Measurements from ENCODE around the gene NFIX. TPM values are rescaled to one million over a fixed set of nuclear protein-coding genes. Genes with fewer than 3 reads are reported as not detected.

The NFIX gene
- total and polyA plus RNA-seq, 2 donors (not counting 1 experiment from before 2014, with no cell fraction given): 35.7 to 74.8 TPM

DNA sequence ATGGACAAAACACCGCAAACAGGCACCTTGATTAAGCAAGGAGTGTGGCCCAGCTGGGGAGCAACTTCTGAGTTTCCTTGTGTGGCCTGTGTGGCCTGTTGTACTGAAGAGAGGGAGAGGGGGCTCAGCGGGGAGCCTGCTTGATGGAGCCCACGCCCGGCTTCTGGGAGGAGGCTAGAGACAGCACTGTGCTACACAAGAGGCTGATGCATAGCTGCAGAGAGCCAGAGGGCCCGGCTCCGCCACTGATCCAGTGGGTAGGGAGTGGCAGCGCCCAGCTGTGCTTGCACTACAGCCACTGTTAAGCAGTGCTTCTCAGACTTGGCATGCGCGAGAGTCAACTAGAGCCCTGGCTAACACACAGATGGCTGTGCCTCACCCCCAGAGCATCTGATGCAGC is 88.4 kb downstream of the NFIX start:
- Histone ChIP-seq H3K9ac (ENCODE audit: insufficient read depth, low read length) (no peak overlapping the region), H3K4me3 (replicated peaks in 1 of 4; ENCODE audit: control extremely low read depth in 1 of 4, insufficient read depth in 1 of 4, low read depth in 3 of 4, low read length in 4 of 4) (no peak overlapping the region), H3K27ac (ENCODE audit: insufficient read depth, low read length) (no peak overlapping the region), H3K4me2 (ENCODE audit: extremely low read depth, insufficient read depth, low read length) (no peak overlapping the region), H3K27me3 (ENCODE audit: control insufficient read depth, insufficient read depth, low read length) (no peaks in the 10 kb centered on the region), H3K9me3 (ENCODE audit: control insufficient read depth, insufficient read depth, low read depth, low read length) (no peaks in the 10 kb centered on the region), H4K20me1 (ENCODE audit: control insufficient read depth, extremely low read depth, insufficient read depth, low read length) (no peaks in the 10 kb centered on the region), H3K4me1 (ENCODE audit: control insufficient read depth, extremely low read depth, insufficient read depth, low read length) (peaks cover 18% of the 10 kb centered on the region), H3K36me3 (ENCODE audit: control insufficient read depth, insufficient read depth, low read length) (peaks cover 24% of the 10 kb centered on the region), H3K79me2 (ENCODE audit: control insufficient read depth, insufficient read depth, low read length) (peaks cover 4% of the 10 kb centered on the region), H2AFZ (ENCODE audit: low read length) (no peak overlapping the region)
- no peak for DNase-seq (ENCODE audit: low read depth in 2 of 2)
- no peak for TF ChIP-seq EZH2 (IDR thresholded peaks at IDR 0.05; ENCODE audit: low read length, missing control alignments)
- TF ChIP-seq, protein P1, sequence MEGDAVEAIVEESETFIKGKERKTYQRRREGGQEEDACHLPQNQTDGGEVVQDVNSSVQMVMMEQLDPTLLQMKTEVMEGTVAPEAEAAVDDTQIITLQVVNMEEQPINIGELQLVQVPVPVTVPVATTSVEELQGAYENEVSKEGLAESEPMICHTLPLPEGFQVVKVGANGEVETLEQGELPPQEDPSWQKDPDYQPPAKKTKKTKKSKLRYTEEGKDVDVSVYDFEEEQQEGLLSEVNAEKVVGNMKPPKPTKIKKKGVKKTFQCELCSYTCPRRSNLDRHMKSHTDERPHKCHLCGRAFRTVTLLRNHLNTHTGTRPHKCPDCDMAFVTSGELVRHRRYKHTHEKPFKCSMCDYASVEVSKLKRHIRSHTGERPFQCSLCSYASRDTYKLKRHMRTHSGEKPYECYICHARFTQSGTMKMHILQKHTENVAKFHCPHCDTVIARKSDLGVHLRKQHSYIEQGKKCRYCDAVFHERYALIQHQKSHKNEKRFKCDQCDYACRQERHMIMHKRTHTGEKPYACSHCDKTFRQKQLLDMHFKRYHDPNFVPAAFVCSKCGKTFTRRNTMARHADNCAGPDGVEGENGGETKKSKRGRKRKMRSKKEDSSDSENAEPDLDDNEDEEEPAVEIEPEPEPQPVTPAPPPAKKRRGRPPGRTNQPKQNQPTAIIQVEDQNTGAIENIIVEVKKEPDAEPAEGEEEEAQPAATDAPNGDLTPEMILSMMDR (conservative IDR thresholded peaks at IDR 0.05 in 1 of 2, IDR thresholded peaks at IDR 0.05 in 1 of 2; ENCODE audit: low read depth in 1 of 2, low read length in 2 of 2): no peak

DNA sequence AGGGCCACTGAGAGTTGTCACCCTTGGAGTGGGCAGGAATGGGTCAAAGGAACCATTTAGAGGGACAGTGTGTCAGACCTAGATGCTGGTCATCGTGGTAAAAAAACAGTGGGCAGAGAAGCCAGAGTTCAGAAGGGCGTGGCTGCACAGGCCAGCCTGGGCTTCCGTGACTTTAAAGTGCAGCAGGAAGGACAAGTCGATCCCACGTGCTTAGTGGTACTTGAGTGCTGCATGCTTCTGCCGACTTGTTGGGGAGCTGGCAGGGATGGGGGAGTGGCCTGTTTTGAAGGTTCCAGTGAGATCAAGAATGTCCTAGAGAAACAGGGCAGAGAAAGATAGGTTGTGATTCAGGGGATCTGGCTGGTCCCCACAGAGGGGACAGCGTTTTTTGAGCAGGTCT is 90.4 kb downstream of the NFIX start:
- peaks cover 26% of the 10 kb centered on the region for H3K36me3 ChIP-seq (ENCODE audit: control insufficient read depth, insufficient read depth, low read length)
- no peak overlapping the region for H3K27ac ChIP-seq (ENCODE audit: insufficient read depth, low read length)
- peaks cover 4% of the 10 kb centered on the region for H3K79me2 ChIP-seq (ENCODE audit: control insufficient read depth, insufficient read depth, low read length)
- no peaks in the 10 kb centered on the region for H3K27me3 ChIP-seq (ENCODE audit: control insufficient read depth, insufficient read depth, low read length)
- no peak overlapping the region for H3K4me2 ChIP-seq (ENCODE audit: extremely low read depth, insufficient read depth, low read length)
- no peak overlapping the region for H3K4me3 ChIP-seq (replicated peaks in 1 of 4; ENCODE audit: control extremely low read depth in 1 of 4, insufficient read depth in 1 of 4, low read depth in 3 of 4, low read length in 4 of 4)
- no peaks in the 10 kb centered on the region for H3K9me3 ChIP-seq (ENCODE audit: control insufficient read depth, insufficient read depth, low read depth, low read length)
- H4K20me1 ChIP-seq (ENCODE audit: control insufficient read depth, extremely low read depth, insufficient read depth, low read length): no peaks in the 10 kb centered on the region
- H2AFZ ChIP-seq (ENCODE audit: low read length): no peak overlapping the region
- no peak for DNase-seq (ENCODE audit: low read depth in 2 of 2)
- no peak overlapping the region for H3K9ac ChIP-seq (ENCODE audit: insufficient read depth, low read length)
- H3K4me1 ChIP-seq (ENCODE audit: control insufficient read depth, extremely low read depth, insufficient read depth, low read length): peaks cover 9% of the 10 kb centered on the region
- no peak for TF ChIP-seq EZH2 (IDR thresholded peaks at IDR 0.05; ENCODE audit: low read length, missing control alignments)
- TF ChIP-seq, protein P1 (conservative IDR thresholded peaks at IDR 0.05 in 1 of 2, IDR thresholded peaks at IDR 0.05 in 1 of 2; ENCODE audit: low read depth in 1 of 2, low read length in 2 of 2): no peak

DNA sequence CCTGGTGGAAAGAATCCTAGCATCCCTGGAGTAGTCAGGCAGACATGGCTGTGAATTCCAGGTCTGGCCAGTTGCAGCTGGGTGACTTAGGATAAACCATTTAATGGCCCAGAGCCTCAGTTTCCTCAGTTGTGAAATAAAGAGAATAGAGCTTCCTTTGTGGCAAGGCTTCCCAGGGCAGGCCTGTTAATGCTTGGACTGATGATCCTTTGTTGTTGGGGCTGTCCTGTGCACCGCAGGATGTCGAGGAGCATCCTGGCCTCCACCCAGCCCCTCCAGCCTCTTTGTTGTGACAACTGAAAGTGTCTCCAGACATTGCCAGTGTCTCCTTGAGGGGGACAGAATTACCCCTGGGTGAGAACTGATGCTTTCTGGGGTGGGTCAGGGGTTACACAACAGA is 91.1 kb downstream of the NFIX start:
- Histone ChIP-seq H3K4me2 (ENCODE audit: extremely low read depth, insufficient read depth, low read length) (no peak overlapping the region), H3K27ac (ENCODE audit: insufficient read depth, low read length) (no peak overlapping the region), H3K9me3 (ENCODE audit: control insufficient read depth, insufficient read depth, low read depth, low read length) (no peaks in the 10 kb centered on the region), H3K4me1 (ENCODE audit: control insufficient read depth, extremely low read depth, insufficient read depth, low read length) (peaks cover 13% of the 10 kb centered on the region), H3K27me3 (ENCODE audit: control insufficient read depth, insufficient read depth, low read length) (no peaks in the 10 kb centered on the region), H4K20me1 (ENCODE audit: control insufficient read depth, extremely low read depth, insufficient read depth, low read length) (no peaks in the 10 kb centered on the region), H3K4me3 (replicated peaks in 1 of 4; ENCODE audit: control extremely low read depth in 1 of 4, insufficient read depth in 1 of 4, low read depth in 3 of 4, low read length in 4 of 4) (no peak overlapping the region), H3K79me2 (ENCODE audit: control insufficient read depth, insufficient read depth, low read length) (peaks cover 4% of the 10 kb centered on the region), H3K36me3 (ENCODE audit: control insufficient read depth, insufficient read depth, low read length) (peaks cover 26% of the 10 kb centered on the region), H2AFZ (ENCODE audit: low read length) (no peak overlapping the region), H3K9ac (ENCODE audit: insufficient read depth, low read length) (no peak overlapping the region)
- DNase-seq (ENCODE audit: low read depth in 2 of 2): no peak
- no peak for TF ChIP-seq EZH2 (IDR thresholded peaks at IDR 0.05; ENCODE audit: low read length, missing control alignments)
- TF ChIP-seq, protein P1 (conservative IDR thresholded peaks at IDR 0.05 in 1 of 2, IDR thresholded peaks at IDR 0.05 in 1 of 2; ENCODE audit: low read depth in 1 of 2, low read length in 2 of 2): no peak
